ENCODE data around the gene FOXP2. TPM values are rescaled to one million over a fixed set of nuclear protein-coding genes. Genes with fewer than 3 reads are reported as not detected.
"Not testable (repeated sequence)": the region's sequence is repeated elsewhere in the genome, so short reads cannot be mapped to it uniquely, and the experiment has no call there.

The FOXP2 gene
- total RNA-seq, 3 donors from 2014 or later: 5.9 to 21.3 (median 11.1) TPM

DNA sequence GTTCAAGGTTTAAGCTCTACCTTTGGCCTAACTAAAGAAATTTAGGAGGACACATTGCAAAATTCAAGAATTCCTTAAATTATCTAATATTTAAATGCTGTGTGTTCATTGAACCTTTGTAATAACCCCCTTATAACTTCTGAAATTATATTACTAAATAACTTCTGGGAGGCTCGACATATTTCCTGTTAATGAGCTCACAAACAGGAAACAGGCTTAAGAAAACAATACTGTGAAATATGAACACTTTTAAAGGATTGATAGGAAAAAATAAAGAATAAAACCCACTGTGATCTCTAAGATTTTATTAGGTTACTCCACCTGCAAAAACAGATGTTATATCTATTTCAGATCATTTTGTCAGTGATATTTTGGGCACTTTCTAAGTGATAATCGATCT, 74.1 kb downstream of the FOXP2 start:
- DNase-seq (ENCODE audit: low spot score in 2 of 2): no peak
- Histone ChIP-seq H3K36me3 (peaks cover 5% of the 10 kb centered on the region), H3K4me3 (no peak overlapping the region), H3K4me1 (no peaks in the 10 kb centered on the region), H3K9me3 (peaks cover 12 to 16% of the 10 kb centered on the region in 2 donors), H3K27ac (no peak overlapping the region), H3K27me3 (no peaks in the 10 kb centered on the region)
- TF ChIP-seq, protein P1, sequence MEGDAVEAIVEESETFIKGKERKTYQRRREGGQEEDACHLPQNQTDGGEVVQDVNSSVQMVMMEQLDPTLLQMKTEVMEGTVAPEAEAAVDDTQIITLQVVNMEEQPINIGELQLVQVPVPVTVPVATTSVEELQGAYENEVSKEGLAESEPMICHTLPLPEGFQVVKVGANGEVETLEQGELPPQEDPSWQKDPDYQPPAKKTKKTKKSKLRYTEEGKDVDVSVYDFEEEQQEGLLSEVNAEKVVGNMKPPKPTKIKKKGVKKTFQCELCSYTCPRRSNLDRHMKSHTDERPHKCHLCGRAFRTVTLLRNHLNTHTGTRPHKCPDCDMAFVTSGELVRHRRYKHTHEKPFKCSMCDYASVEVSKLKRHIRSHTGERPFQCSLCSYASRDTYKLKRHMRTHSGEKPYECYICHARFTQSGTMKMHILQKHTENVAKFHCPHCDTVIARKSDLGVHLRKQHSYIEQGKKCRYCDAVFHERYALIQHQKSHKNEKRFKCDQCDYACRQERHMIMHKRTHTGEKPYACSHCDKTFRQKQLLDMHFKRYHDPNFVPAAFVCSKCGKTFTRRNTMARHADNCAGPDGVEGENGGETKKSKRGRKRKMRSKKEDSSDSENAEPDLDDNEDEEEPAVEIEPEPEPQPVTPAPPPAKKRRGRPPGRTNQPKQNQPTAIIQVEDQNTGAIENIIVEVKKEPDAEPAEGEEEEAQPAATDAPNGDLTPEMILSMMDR (IDR thresholded peaks at IDR 0.05): no peak
- no peak for TF ChIP-seq POLR2A (IDR thresholded peaks at IDR 0.05)
- TF ChIP-seq POLR2AphosphoS5 (IDR thresholded peaks at IDR 0.05): no peak
- intact Hi-C loops (cut with DNase I; ENCODE audit: low total_unique reads): no loop called here

DNA sequence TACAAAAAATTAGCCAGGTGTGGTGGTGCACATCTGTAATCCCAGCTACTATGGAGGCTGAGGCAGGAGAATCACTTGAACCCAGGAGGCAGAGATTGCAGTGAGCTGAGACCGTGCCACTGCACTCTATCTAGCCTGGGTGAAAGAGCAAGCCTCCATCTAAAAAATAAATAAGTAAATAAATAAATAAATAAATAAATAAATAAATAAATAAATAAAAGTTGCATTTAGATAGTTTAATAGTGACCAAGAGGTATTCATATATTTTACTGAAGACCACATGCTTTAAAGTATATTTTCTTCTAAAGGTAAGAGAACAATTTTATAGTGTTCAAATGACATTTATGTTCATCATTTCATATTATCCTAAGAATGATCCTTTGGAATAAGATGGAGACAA, 82.9 kb downstream of the FOXP2 start:
- H3K36me3 ChIP-seq; intact Hi-C loops (cut with DNase I; ENCODE audit: low total_unique reads); H3K4me1 ChIP-seq; H3K27me3 ChIP-seq; H3K27ac ChIP-seq; DNase-seq (ENCODE audit: low spot score in 2 of 2); H3K9me3 ChIP-seq; H3K4me3 ChIP-seq: not testable (repeated sequence)

DNA sequence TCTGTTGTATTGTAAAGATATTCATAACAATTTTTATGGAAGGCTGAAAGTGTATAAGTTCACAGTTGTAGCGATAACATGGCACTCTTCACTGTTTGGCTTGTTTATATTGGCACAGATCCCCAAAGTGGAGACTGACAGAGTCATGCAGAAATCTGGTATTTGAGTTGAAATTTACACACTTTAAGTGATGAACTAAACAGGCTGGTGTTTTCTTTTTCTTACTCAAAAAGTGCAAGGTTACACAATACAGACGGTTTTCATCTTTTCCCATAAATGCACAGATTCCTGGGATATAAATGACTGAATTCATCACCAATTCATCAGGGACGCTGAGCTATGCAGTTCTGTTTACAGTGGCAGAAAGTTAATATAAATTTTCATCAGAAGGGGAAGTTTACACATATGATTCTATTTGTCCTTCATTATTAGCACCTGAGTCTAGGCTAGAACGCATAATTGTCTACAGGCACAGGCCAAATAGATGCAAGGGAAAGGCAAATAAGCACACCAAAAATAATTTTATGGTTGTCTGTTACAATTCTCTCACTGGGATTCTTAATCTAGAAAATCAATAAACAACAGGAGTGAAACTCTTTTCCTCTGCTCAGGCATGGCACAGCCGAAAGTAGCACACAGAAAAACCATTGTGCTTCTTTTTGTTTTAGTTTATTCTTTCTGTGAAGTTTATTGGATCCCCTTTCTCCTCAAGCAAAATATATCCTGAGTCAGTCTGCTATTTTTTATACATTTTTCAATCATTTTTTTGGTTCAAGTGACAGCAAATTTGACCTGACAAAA, 88.0 kb downstream of the FOXP2 start:
- Histone ChIP-seq H3K27ac (no peak overlapping the region), H3K9me3 (no peaks in the 10 kb centered on the region), H3K27me3 (no peaks in the 10 kb centered on the region), H3K4me3 (no peak overlapping the region), H3K4me1 (no peaks in the 10 kb centered on the region), H3K36me3 (no peaks in the 10 kb centered on the region)
- DNase-seq (ENCODE audit: low spot score in 2 of 2): no peak
- intact Hi-C loops (cut with DNase I; ENCODE audit: low total_unique reads): no loop called here
- TF ChIP-seq, protein P1 (IDR thresholded peaks at IDR 0.05): no peak
- TF ChIP-seq POLR2A (IDR thresholded peaks at IDR 0.05): no peak
- no peak for TF ChIP-seq POLR2AphosphoS5 (IDR thresholded peaks at IDR 0.05)

DNA sequence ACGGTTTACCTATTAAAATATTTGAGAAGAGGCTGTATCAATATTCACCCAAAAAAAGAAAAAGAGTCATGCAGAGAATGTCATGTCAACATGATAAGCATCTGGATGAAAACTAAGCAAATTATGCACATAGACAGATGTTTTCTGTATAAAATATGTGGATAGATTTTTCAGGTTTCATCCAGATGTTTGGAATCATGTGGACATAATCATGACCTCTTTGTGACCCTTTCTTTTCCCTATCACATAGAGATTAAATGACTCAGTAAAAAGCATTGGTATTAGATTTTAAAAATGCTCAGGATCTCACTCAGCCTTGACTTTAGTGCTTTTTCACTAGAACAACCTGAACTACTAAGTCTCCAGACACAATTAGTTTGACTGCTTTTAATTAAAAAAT, 90.0 kb downstream of the FOXP2 start:
- Histone ChIP-seq H3K27ac (no peak overlapping the region), H3K4me1 (no peaks in the 10 kb centered on the region), H3K4me3 (no peak overlapping the region), H3K9me3 (no peaks in the 10 kb centered on the region), H3K27me3 (no peaks in the 10 kb centered on the region), H3K36me3 (no peaks in the 10 kb centered on the region)
- DNase-seq (ENCODE audit: low spot score in 2 of 2): no peak
- TF ChIP-seq POLR2A (IDR thresholded peaks at IDR 0.05): no peak
- TF ChIP-seq POLR2AphosphoS5 (IDR thresholded peaks at IDR 0.05): no peak
- TF ChIP-seq, protein P1 (IDR thresholded peaks at IDR 0.05): no peak
- intact Hi-C loops (cut with DNase I; ENCODE audit: low total_unique reads): no loop called here

DNA sequence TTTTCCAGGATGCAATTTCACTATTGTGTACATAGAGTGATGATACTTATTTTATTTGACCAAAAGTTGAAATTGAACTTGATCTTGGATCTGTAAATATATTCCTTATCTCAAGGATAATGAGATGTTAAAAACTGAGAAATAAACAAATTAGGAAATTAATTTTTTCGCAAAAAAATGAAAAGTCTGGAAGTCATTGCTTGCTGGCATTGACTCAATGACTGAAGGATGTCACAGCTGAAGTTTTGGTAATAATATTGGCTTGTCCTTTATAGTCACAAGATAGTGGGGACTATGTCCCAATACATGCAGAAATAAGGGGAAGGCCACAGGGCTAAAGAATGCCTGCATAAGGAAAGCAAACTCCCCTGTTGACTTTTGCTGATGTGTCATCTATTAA, 92.8 kb downstream of the FOXP2 start:
- H3K27ac ChIP-seq: no peak overlapping the region
- intact Hi-C loops (cut with DNase I; ENCODE audit: low total_unique reads): no loop called here

More for the DNA sequence above, 92.8 kb downstream of the FOXP2 start:
- DNase-seq (ENCODE audit: low spot score in 2 of 2): no peak
- Histone ChIP-seq H3K4me1 (no peaks in the 10 kb centered on the region), H3K27me3 (no peaks in the 10 kb centered on the region), H3K4me3 (no peak overlapping the region), H3K9me3 (no peaks in the 10 kb centered on the region), H3K36me3 (no peaks in the 10 kb centered on the region)
- TF ChIP-seq POLR2A (IDR thresholded peaks at IDR 0.05) (no peak), POLR2AphosphoS5 (IDR thresholded peaks at IDR 0.05) (no peak)
- TF ChIP-seq, protein P1 (IDR thresholded peaks at IDR 0.05): no peak
